ENCODE measurements around the gene OR4K17.
"Not testable (repeated sequence)": the region's sequence is repeated elsewhere in the genome, so short reads cannot be mapped to it uniquely, and the experiment has no call there.

OR4K17 gene

DNA sequence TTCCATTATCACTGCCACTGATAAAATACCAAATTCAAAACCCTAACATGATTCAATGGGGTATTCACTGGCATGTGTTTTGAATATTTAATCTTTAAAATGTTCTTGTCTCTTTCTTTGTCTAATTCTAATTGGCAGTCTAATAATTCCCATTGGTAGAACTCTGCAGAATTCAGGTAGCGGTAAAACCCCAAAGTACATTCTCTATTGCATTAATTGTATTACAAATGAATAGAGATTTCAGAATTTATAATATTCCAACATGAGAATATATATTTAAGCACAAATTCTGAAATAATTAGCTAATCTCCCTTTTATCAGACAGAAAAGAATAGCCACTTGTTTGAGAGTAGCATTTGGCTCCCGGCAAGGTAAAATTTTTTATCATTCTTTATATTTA is 28.0 kb downstream of the OR4K17 start, which contains the start of gene OR4N5:
TSS of gene OR4N5 (plus strand) at position 301 of the 400 bp plus-strand sequence. CDS start 4,916 bp downstream, outside the sequence.
- DNase-seq (ENCODE audit: extremely low read depth, low read depth): no peak
- TF ChIP-seq CTCF (IDR thresholded peaks at IDR 0.05; ENCODE audit: low read depth, low read length): no peak

DNA sequence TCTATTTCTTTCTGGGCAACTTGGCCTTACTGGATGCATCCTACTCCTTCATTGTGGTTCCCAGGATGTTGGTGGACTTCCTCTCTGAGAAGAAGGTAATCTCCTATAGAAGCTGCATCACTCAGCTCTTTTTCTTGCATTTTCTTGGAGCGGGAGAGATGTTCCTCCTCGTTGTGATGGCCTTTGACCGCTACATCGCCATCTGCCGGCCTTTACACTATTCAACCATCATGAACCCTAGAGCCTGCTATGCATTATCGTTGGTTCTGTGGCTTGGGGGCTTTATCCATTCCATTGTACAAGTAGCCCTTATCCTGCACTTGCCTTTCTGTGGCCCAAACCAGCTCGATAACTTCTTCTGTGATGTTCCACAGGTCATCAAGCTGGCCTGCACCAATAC is 33.4 kb downstream of the OR4K17 start:
- no peak for TF ChIP-seq CTCF (IDR thresholded peaks at IDR 0.05; ENCODE audit: low read depth, low read length)
- DNase-seq (ENCODE audit: extremely low read depth, low read depth): no peak

DNA sequence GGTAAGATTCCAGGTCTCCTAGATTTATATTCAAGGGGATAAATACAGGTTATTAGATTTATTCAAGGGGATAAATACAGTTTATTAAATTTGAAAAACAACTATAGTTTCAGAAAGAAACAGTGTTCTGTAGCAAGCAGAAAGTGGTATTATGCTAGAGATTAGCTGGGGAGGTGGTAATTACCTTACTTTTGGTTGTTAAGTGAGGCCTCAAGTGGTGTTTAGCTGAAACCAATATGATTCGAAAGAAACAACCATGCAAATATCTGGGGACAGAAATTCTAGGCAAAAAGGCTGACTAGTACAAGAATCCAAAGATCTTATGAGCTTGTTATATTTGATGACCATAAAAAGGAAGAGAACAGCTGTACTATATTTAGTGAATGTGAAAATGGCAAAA is 34.3 kb downstream of the OR4K17 start:
- TF ChIP-seq CTCF (IDR thresholded peaks at IDR 0.05; ENCODE audit: low read depth, low read length): no peak
- no peak for DNase-seq (ENCODE audit: extremely low read depth, low read depth)

DNA sequence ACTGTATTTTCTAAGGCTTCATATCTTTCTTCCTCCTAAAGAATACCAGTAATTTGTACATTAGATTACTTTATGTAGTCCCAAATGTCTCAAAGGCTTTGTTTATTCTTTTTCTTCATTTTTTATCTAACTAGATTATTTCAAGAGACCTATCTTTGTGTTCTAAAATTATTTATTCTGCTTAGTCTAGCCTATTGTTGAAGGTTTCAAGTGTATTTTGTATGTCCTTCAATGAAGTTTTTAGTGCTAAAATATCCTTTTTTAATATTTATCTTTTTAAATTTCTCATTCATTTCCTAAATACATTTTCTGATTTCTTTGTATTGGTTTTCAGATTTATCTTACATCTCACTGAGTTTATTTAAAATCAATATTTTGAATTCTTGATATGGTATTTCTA is 53.9 kb downstream of the OR4K17 start:
- no peak for TF ChIP-seq CTCF (IDR thresholded peaks at IDR 0.05; ENCODE audit: low read depth, low read length)
- DNase-seq (ENCODE audit: extremely low read depth, low read depth): no peak

- no peak for DNase-seq (ENCODE audit: extremely low read depth, low read depth)
- TF ChIP-seq CTCF (IDR thresholded peaks at IDR 0.05; ENCODE audit: low read depth, low read length): no peak
Measured at GRCh38 chr14:20167091-20167490, 56.6 kb downstream of the OR4K17 start.

GRCh38 chr14:20169852-20170251 is 59.3 kb downstream of the OR4K17 start:
- DNase-seq (ENCODE audit: extremely low read depth, low read depth): not testable (repeated sequence)
